DND-41 (cell line): Measurements from ENCODE around the gene CYP11A1.

ENCODE experiments used
- CTCF ChIP-seq: IDR thresholded peaks from 2 replicates; pipeline ENCODE4 v1.5.1; 2012; ENCODE audit warnings: borderline replicate concordance, low read length, moderate library complexity, mild to moderate bottlenecking; ENCODE audit not compliant: poor library complexity, severe bottlenecking; ENCODE audit errors: extremely low read depth
- EZH2 ChIP-seq: IDR thresholded peaks from 3 replicates; pipeline ENCODE4 v1.6.1; 2012; ENCODE audit warnings: borderline replicate concordance, low read depth, mild to moderate bottlenecking, moderate library complexity, low read length, inconsistent platforms; ENCODE audit not compliant: severe bottlenecking

- TF ChIP-seq CTCF (no peak), EZH2 (no peak)
Measured at GRCh38 chr15:74312445-74313007, 54.9 kb downstream of the CYP11A1 start.
